Neural cell (in vitro differentiated cells): ENCODE results near the gene LYAR. TPM values are rescaled to one million over a fixed set of nuclear protein-coding genes. Genes with fewer than 3 reads are reported as not detected.

ENCODE experiments used
- H2AFZ ChIP-seq: fragments of 200-600, 300-800 bp; sonication (generic), shearing (Covaris generic); 2 replicates; pipeline ENCODE4 v1.6.0; 2014; ENCODE audit warnings: low read depth, mild to moderate bottlenecking, antibody characterized with exemption, low read length, moderate library complexity
- H3F3A ChIP-seq: fragments of 200-600 bp; shearing (Covaris generic); 2 replicates; pipeline ENCODE4 v1.6.1; 2016; ENCODE audit warnings: mild to moderate bottlenecking, moderate library complexity, mixed read lengths, antibody characterized with exemption, low read length; ENCODE audit not compliant: insufficient read depth, poor library complexity, severe bottlenecking
- H3K27ac ChIP-seq: fragments of 200-600, 300-800 bp; sonication (generic), shearing (Covaris generic); 2 replicates; pipeline ENCODE4 v1.5.1; 2014; ENCODE audit warnings: mild to moderate bottlenecking, low read length, moderate library complexity
- H3K27me3 ChIP-seq: fragments of 300-800, 200-600 bp; sonication (generic), shearing (Covaris generic); 2 replicates; pipeline ENCODE4 v1.6.0; 2014; ENCODE audit warnings: mild to moderate bottlenecking, low read depth, low read length, moderate library complexity; ENCODE audit not compliant: insufficient read depth
- H3K36me3 ChIP-seq: fragments of 300-800, 200-600 bp; sonication (generic), shearing (Covaris generic); 2 replicates; pipeline ENCODE4 v1.5.1; 2014; ENCODE audit warnings: mild to moderate bottlenecking, antibody characterized with exemption, low read length, moderate library complexity; ENCODE audit not compliant: insufficient read depth
- H3K4me2 ChIP-seq: fragments of 300-800, 200-600 bp; sonication (generic), shearing (Covaris generic); 2 replicates; pipeline ENCODE4 v1.6.0; 2014; ENCODE audit warnings: mild to moderate bottlenecking, low read length
- H3K4me3 ChIP-seq: fragments of 300-800, 200-600 bp; sonication (generic), shearing (Covaris generic); 2 replicates; pipeline ENCODE4 v1.5.1; 2014; ENCODE audit warnings: mild to moderate bottlenecking, low read length, moderate library complexity
- H3K79me2 ChIP-seq: fragments of 200-600 bp; shearing (Covaris generic); replicated peaks from 2 replicates; pipeline ENCODE4 v1.6.0; 2014; ENCODE audit warnings: mild to moderate bottlenecking, low read length, moderate library complexity; ENCODE audit not compliant: insufficient read depth
- H3K9ac ChIP-seq: fragments of 300-800, 200-600 bp; sonication (generic), shearing (Covaris generic); 2 replicates; pipeline ENCODE4 v1.6.1; 2016; ENCODE audit warnings: mild to moderate bottlenecking, low read length, mixed read lengths
- H3K9me2 ChIP-seq: fragments of 200-600 bp; shearing (Covaris generic); 2 replicates; pipeline ENCODE4 v1.6.1; 2016; ENCODE audit warnings: mild to moderate bottlenecking, low read length, mixed read lengths; ENCODE audit not compliant: insufficient read depth
- H3K9me3 ChIP-seq: fragments of 200-600, 300-800 bp; sonication (generic), shearing (Covaris generic); 2 replicates; pipeline ENCODE4 v1.6.1; 2016; ENCODE audit warnings: mild to moderate bottlenecking, mixed run types, low read length, moderate library complexity, mixed read lengths
- H4K20me1 ChIP-seq: fragments of 200-600 bp; shearing (Covaris generic); 2 replicates; pipeline ENCODE4 v1.6.1; 2016; ENCODE audit warnings: mild to moderate bottlenecking, mixed run types; ENCODE audit not compliant: insufficient read depth
- EP300 ChIP-seq: fragments of 450-650 bp; conservative IDR thresholded peaks from 2 replicates; pipeline ENCODE4 v1.6.1; 2014; ENCODE audit warnings: antibody characterized with exemption, mild to moderate bottlenecking, moderate library complexity; ENCODE audit not compliant: poor library complexity, severe bottlenecking
- EZH2 ChIP-seq: fragments of 200-600, 300-800 bp; shearing (Covaris generic), sonication (generic); IDR thresholded peaks from 2 replicates; pipeline ENCODE4 v1.6.1; 2014; ENCODE audit warnings: antibody characterized with exemption, low read length, borderline replicate concordance, mild to moderate bottlenecking; ENCODE audit not compliant: insufficient read depth, poor library complexity, severe bottlenecking
- MXI1 ChIP-seq: fragments of 450-650 bp; conservative IDR thresholded peaks from 2 replicates; pipeline ENCODE4 v1.6.1; 2014; ENCODE audit warnings: antibody characterized with exemption, mild to moderate bottlenecking; ENCODE audit not compliant: poor library complexity, severe bottlenecking
- POLR2AphosphoS5 ChIP-seq: IDR thresholded peaks from 2 replicates; pipeline ENCODE4 v1.6.1; 2012
- RAD21 ChIP-seq: fragments of 450-650 bp; conservative IDR thresholded peaks from 2 replicates; pipeline ENCODE4 v1.6.1; 2014; ENCODE audit warnings: antibody characterized with exemption, mild to moderate bottlenecking, moderate library complexity
- SMC3 ChIP-seq: fragments of 450-650 bp; conservative IDR thresholded peaks from 2 replicates; pipeline ENCODE4 v1.6.1; 2014; ENCODE audit warnings: antibody characterized with exemption, mild to moderate bottlenecking, moderate library complexity; ENCODE audit not compliant: poor library complexity
- TAF1 ChIP-seq: IDR thresholded peaks from 2 replicates; pipeline ENCODE4 v1.6.1; 2012; ENCODE audit warnings: low read depth
- polyA plus RNA-seq: library from polyadenylated mRNA; depleted of rRNA; stranded (reverse); fragments of >200 nt; gene quantifications from 2 replicates; pipeline ENCODE4 v1.2.3, GENCODE V29; 2014
- TF ChIP-seq, protein P1 (sequence below): fragments of 450-650 bp; IDR thresholded peaks from 2 replicates; pipeline ENCODE4 v1.5.1; 2014; ENCODE audit warnings: antibody characterized with exemption, mild to moderate bottlenecking, moderate library complexity; ENCODE audit not compliant: poor library complexity, severe bottlenecking
- TF ChIP-seq, protein P2 (sequence below): IDR thresholded peaks from 2 replicates; pipeline ENCODE4 v1.6.1; 2012; ENCODE audit warnings: borderline replicate concordance

Gene LYAR
- polyA plus RNA-seq, 1 donor from 2014 or later, result 14.7 TPM

DNA sequence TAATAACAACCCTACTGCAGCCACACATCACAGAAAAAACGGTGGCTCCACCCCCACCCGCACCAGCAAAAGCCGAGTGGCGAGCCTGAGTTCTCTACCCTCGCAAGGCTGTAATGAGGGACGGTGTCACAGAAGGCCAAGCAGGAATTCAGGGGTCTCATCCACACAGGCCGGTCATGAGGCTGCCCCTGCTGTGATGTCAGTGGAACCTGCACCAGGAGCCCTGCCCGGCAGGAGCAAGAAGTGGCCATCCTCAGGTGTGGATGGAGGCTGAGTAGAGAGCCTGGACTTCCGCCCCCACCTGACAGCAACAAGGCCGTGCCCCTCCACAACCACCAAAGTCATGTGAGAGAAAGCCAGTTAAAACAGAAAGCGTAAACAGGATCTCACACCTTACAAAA lies 20.6 kb downstream of the LYAR start:
- no peak overlapping the region for H3K27ac ChIP-seq
- no peak overlapping the region for H3K4me3 ChIP-seq
- no peak overlapping the region for H3K9ac ChIP-seq
- no peaks in the 10 kb centered on the region for H4K20me1 ChIP-seq
- no peaks in the 10 kb centered on the region for H3K79me2 ChIP-seq
- H3F3A ChIP-seq, result no peaks in the 10 kb centered on the region
- H3K27me3 ChIP-seq, result no peaks in the 10 kb centered on the region
- H3K9me3 ChIP-seq, result no peaks in the 10 kb centered on the region
- no peak overlapping the region for H3K4me2 ChIP-seq
- TF ChIP-seq RAD21 (no peak), SMC3 (no peak), POLR2AphosphoS5 (no peak), EZH2 (no peak), TAF1 (no peak), EP300 (no peak), MXI1 (no peak)
- TF ChIP-seq, protein P1, sequence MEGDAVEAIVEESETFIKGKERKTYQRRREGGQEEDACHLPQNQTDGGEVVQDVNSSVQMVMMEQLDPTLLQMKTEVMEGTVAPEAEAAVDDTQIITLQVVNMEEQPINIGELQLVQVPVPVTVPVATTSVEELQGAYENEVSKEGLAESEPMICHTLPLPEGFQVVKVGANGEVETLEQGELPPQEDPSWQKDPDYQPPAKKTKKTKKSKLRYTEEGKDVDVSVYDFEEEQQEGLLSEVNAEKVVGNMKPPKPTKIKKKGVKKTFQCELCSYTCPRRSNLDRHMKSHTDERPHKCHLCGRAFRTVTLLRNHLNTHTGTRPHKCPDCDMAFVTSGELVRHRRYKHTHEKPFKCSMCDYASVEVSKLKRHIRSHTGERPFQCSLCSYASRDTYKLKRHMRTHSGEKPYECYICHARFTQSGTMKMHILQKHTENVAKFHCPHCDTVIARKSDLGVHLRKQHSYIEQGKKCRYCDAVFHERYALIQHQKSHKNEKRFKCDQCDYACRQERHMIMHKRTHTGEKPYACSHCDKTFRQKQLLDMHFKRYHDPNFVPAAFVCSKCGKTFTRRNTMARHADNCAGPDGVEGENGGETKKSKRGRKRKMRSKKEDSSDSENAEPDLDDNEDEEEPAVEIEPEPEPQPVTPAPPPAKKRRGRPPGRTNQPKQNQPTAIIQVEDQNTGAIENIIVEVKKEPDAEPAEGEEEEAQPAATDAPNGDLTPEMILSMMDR, result no peak
- TF ChIP-seq, protein P2, sequence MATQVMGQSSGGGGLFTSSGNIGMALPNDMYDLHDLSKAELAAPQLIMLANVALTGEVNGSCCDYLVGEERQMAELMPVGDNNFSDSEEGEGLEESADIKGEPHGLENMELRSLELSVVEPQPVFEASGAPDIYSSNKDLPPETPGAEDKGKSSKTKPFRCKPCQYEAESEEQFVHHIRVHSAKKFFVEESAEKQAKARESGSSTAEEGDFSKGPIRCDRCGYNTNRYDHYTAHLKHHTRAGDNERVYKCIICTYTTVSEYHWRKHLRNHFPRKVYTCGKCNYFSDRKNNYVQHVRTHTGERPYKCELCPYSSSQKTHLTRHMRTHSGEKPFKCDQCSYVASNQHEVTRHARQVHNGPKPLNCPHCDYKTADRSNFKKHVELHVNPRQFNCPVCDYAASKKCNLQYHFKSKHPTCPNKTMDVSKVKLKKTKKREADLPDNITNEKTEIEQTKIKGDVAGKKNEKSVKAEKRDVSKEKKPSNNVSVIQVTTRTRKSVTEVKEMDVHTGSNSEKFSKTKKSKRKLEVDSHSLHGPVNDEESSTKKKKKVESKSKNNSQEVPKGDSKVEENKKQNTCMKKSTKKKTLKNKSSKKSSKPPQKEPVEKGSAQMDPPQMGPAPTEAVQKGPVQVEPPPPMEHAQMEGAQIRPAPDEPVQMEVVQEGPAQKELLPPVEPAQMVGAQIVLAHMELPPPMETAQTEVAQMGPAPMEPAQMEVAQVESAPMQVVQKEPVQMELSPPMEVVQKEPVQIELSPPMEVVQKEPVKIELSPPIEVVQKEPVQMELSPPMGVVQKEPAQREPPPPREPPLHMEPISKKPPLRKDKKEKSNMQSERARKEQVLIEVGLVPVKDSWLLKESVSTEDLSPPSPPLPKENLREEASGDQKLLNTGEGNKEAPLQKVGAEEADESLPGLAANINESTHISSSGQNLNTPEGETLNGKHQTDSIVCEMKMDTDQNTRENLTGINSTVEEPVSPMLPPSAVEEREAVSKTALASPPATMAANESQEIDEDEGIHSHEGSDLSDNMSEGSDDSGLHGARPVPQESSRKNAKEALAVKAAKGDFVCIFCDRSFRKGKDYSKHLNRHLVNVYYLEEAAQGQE, result no peak
- no peaks in the 10 kb centered on the region for H3K9me2 ChIP-seq
- no peak overlapping the region for H2AFZ ChIP-seq
- no peaks in the 10 kb centered on the region for H3K36me3 ChIP-seq

DNA sequence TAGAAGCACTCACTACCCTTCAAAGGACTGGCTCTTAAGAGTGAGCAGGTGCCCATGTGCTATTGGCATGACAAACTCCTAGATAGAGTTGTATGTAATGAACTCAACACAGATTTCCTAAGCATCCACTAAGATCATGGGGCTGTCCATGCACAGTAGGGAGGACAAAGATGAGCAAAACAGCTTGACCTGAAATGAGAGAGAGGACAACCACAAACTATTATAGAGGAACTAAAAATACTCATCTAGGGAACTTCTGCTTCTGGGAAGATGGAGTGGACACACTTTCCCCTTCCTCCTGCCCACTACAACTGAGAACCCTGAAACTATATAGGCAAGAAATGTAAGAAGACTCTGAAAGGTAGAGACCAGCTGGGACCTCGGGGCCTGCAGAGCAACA lies 21.2 kb downstream of the LYAR start:
- Histone ChIP-seq H3K27me3 (no peaks in the 10 kb centered on the region), H2AFZ (no peak overlapping the region), H3K79me2 (no peaks in the 10 kb centered on the region), H3F3A (no peaks in the 10 kb centered on the region), H3K27ac (no peak overlapping the region), H4K20me1 (no peaks in the 10 kb centered on the region), H3K9ac (no peak overlapping the region), H3K36me3 (no peaks in the 10 kb centered on the region), H3K4me2 (no peak overlapping the region), H3K9me3 (no peaks in the 10 kb centered on the region), H3K4me3 (no peak overlapping the region), H3K9me2 (no peaks in the 10 kb centered on the region)
- TF ChIP-seq RAD21 (no peak), EP300 (no peak), TAF1 (no peak)
- TF ChIP-seq, protein P1, result no peak
